GM13977 (cell line): ENCODE results near the gene XPR1.

ENCODE experiments used
- DNase-seq: peaks from one replicate; pipeline ENCODE4 v3.0.0; 2012; ENCODE audit warnings: low spot score
- in situ Hi-C: fragments of 300-500 bp; cut with MboI; formaldehyde crosslinking; loops from one replicate; pipeline ENCODE4 v1.12.0; 2022; ENCODE audit warnings: low sequenced_read_pairs, low pct_unique_long_range_greater_than_20kb, mixed read lengths, inconsistent platforms; ENCODE audit not compliant: unreplicated experiment
- TF ChIP-seq, protein P1 (sequence below): IDR thresholded peaks from 2 replicates; pipeline ENCODE4 v1.5.1; 2012; ENCODE audit warnings: mild to moderate bottlenecking, control low read depth; ENCODE audit not compliant: insufficient read depth; ENCODE audit errors: extremely low read depth, missing control alignments

Gene XPR1

DNA sequence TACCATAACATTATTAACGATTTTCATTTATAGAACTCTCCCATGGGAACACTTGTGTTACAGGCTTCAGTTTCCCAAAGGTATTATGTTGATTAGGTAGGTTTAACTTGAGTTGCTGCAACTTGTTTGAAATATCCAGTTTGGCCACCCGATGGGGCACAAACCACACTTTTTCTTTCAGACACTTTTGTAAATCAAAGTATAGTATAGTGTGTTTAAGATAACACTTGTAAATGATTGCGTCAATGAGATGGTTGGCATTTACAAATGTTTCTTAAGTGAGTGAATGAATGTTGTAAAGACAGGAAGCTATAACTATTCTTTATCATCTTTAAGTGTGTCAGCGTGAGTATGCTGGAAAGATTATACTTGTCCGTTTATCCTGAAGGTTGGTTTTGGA is 4.3 kb downstream of the XPR1 start:
- DNase-seq, result no peak
- TF ChIP-seq, protein P1, sequence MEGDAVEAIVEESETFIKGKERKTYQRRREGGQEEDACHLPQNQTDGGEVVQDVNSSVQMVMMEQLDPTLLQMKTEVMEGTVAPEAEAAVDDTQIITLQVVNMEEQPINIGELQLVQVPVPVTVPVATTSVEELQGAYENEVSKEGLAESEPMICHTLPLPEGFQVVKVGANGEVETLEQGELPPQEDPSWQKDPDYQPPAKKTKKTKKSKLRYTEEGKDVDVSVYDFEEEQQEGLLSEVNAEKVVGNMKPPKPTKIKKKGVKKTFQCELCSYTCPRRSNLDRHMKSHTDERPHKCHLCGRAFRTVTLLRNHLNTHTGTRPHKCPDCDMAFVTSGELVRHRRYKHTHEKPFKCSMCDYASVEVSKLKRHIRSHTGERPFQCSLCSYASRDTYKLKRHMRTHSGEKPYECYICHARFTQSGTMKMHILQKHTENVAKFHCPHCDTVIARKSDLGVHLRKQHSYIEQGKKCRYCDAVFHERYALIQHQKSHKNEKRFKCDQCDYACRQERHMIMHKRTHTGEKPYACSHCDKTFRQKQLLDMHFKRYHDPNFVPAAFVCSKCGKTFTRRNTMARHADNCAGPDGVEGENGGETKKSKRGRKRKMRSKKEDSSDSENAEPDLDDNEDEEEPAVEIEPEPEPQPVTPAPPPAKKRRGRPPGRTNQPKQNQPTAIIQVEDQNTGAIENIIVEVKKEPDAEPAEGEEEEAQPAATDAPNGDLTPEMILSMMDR, result no peak
- in situ Hi-C loops, result no loop called here

DNA sequence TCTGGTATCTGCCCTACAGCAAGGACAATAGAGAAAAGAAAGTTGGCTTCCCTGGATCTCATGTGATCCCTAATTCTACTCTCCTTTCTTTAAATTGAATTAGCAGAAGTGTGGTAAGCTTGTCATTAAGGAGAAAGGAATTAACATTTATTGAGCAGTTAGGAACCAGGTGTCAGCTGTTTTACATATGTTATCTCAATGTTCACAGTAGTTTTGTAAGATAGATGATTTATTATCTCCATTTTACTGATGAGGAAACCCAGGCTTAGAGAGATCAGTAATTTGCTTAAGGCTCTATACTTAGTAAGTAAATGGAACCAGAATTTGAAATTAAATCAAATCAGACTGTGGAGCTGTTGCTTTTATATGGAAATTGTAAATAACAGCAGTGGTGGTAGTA is 8.0 kb downstream of the XPR1 start:
- in situ Hi-C loops, result no loop called here
- no peak for DNase-seq

DNA sequence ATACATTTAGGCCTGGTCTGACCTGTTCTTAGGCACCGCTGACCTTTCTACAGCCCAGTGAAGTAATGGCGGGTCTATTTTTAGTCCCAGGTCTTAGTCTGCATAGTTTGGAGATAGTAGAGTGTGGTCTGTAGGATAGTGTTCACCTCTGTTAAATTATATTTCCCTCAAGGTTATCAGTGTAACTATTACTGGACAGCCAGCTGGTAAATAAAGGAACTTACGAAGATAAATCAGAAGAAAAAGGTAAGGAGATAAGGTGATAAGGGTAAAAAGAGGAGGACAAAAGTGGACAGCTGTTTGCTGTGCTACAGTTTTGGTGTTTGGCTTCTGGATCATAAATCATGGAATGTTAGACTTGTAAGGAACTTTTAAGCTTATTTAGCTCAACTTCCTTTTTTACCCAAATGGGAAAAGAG is 8.7 kb downstream of the XPR1 start:
- TF ChIP-seq, protein P1, result no peak
- DNase-seq, result no peak
- in situ Hi-C loops, result no loop called here

More for the DNA sequence above, 8.0 kb downstream of the XPR1 start:
- TF ChIP-seq, protein P1, result no peak

DNA sequence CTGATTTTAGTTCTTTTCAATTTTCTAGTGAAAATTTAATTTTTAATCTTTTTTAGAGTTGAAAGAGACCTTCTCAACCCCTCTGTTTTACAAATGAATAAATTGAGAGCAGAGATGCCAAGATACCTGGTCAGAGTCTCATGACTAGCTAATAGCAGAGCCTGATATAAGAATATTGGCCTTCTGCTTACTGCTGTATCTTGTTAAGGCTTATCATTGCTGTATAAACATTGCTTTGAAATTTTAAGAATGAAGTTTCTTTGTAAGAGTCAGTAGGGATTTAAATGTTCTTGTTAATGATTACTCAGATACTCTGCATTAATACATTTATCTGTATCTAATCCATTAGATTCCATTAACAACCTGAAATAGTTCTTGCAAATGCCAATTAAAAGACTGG is 9.8 kb downstream of the XPR1 start:
- in situ Hi-C loops, result no loop called here
- no peak for DNase-seq
- TF ChIP-seq, protein P1, result no peak

DNA sequence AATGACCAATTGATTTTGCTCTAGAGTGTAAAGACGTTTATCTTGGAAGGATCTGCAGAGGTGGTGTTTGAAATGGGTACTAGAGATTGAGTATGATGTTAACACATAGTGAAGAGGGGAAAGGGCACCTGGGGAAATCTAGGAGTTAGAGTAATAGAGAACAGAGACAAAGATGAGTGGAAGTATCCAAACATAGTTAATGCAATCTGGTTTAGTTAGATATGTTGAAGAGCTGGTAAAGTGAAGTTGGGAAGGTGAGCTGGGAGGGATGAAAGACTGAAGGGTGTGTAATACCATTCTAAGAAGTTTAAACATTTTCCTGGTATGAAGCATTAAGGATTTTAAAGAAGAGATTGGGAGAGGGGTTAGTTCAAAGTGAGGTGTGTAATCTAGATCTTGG is 11.0 kb downstream of the XPR1 start:
- TF ChIP-seq, protein P1, result no peak
- in situ Hi-C loops, result no loop called here
- no peak for DNase-seq

DNA sequence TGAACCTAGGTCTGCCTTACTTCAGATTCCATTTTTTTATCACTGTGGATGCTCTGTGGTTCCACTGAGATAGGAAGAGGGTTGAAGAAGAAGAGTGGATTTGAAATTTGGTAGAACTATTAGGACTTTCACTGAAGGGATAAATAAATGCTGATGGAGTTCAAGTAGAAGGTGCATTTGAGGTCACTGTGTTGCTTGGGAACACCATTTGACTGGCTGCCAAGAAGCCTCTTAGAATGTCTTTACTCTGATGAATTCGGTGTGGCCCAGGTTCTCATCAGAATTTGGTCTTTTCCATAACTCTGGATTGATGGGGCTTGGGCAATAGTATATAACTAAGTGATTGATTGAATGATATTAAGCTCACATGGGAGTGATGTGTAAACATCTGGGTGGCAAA is 11.9 kb downstream of the XPR1 start:
- TF ChIP-seq, protein P1, result no peak
- in situ Hi-C loops, result no loop called here
- no peak for DNase-seq
